GM18508 (cell line): ENCODE results near the gene DPP6.

ENCODE experiments used
- ATAC-seq: cut with Tn5 transposase; IDR thresholded peaks from one replicate; pipeline ENCODE4 v1.9.1; 2021; ENCODE audit warnings: moderate number of reproducible peaks; ENCODE audit not compliant: insufficient read depth, unreplicated experiment

The DPP6 gene

GRCh38 chr7:154577141-154577873 lies 525.1 kb downstream of the DPP6 start:
- no peak for ATAC-seq

- no peak for ATAC-seq
Measured at GRCh38 chr7:154578336-154578735, 526.1 kb downstream of the DPP6 start.

GRCh38 chr7:154579711-154580110 lies 527.5 kb downstream of the DPP6 start:
- no peak for ATAC-seq

- no peak for ATAC-seq
Measured at GRCh38 chr7:154581251-154581890, 529.2 kb downstream of the DPP6 start.

- ATAC-seq: no peak
Measured at GRCh38 chr7:154583454-154583853, 531.3 kb downstream of the DPP6 start.

GRCh38 chr7:154584352-154585252 lies 532.4 kb downstream of the DPP6 start:
- ATAC-seq: no peak

- no peak for ATAC-seq
Measured at GRCh38 chr7:154587792-154588191, 535.6 kb downstream of the DPP6 start.

- ATAC-seq: no peak
Measured at GRCh38 chr7:154591544-154591943, 539.3 kb downstream of the DPP6 start.

GRCh38 chr7:154592388-154592787 lies 540.2 kb downstream of the DPP6 start:
- ATAC-seq: no peak

GRCh38 chr7:154598396-154598795 lies 546.2 kb downstream of the DPP6 start:
- ATAC-seq: no peak

- no peak for ATAC-seq
Measured at GRCh38 chr7:154598864-154599263, 546.7 kb downstream of the DPP6 start.

- no peak for ATAC-seq
Measured at GRCh38 chr7:154610903-154611302, 558.7 kb downstream of the DPP6 start.

GRCh38 chr7:154613811-154614210 lies 561.6 kb downstream of the DPP6 start:
- no peak for ATAC-seq

GRCh38 chr7:154620141-154620755 lies 568.0 kb downstream of the DPP6 start:
- no peak for ATAC-seq

- ATAC-seq: no peak
Measured at GRCh38 chr7:154623399-154623798, 571.2 kb downstream of the DPP6 start.

- no peak for ATAC-seq
Measured at GRCh38 chr7:154627646-154628290, 575.6 kb downstream of the DPP6 start.

- no peak for ATAC-seq
Measured at GRCh38 chr7:154628556-154628955, 576.4 kb downstream of the DPP6 start.

- no peak for ATAC-seq
Measured at GRCh38 chr7:154631162-154631561, 579.0 kb downstream of the DPP6 start.

- no peak for ATAC-seq
Measured at GRCh38 chr7:154633641-154634040, 581.4 kb downstream of the DPP6 start.

- no peak for ATAC-seq
Measured at GRCh38 chr7:154638286-154638685, 586.1 kb downstream of the DPP6 start.
